Measurements from ENCODE around the gene EXOG.

Gene EXOG

GRCh38 chr3:38496131-38496910 is at the start of gene EXOG:
Gene EXOG (plus strand): TSS chr3:38496340. CDS start chr3:38496368, 28 bp downstream.
- peak; percentile 92 for DNase-seq (ENCODE audit: low read depth)

- DNase-seq (ENCODE audit: low read depth), result no peak
Measured at GRCh38 chr3:38446812-38447211, 49.3 kb upstream of the EXOG start.

GRCh38 chr3:38450853-38451252 is 45.3 kb upstream of the EXOG start:
- DNase-seq (ENCODE audit: low read depth), result no peak

- peak; percentile 53 for DNase-seq (ENCODE audit: low read depth)
Measured at GRCh38 chr3:38453075-38453912, 42.8 kb upstream of the EXOG start, which contains the start of gene ACVR2B. Gene ACVR2B (plus strand): TSS chr3:38453890. CDS start chr3:38454323, 433 bp downstream.

GRCh38 chr3:38453913-38454177 is 42.3 kb upstream of the EXOG start:
- no peak for DNase-seq (ENCODE audit: low read depth)

GRCh38 chr3:38454178-38454883 is 41.8 kb upstream of the EXOG start:
- DNase-seq (ENCODE audit: low read depth), result no peak

GRCh38 chr3:38454884-38455638 is 41.1 kb upstream of the EXOG start:
- DNase-seq (ENCODE audit: low read depth), result peak; percentile 27

GRCh38 chr3:38455639-38456430 is 40.3 kb upstream of the EXOG start:
- DNase-seq (ENCODE audit: low read depth), result no peak

GRCh38 chr3:38457111-38458003 is 38.8 kb upstream of the EXOG start:
- no peak for DNase-seq (ENCODE audit: low read depth)

GRCh38 chr3:38458796-38459498 is 37.2 kb upstream of the EXOG start:
- no peak for DNase-seq (ENCODE audit: low read depth)

- no peak for DNase-seq (ENCODE audit: low read depth)
Measured at GRCh38 chr3:38459499-38460048, 36.6 kb upstream of the EXOG start.

- DNase-seq (ENCODE audit: low read depth), result no peak
Measured at GRCh38 chr3:38460377-38461270, 35.5 kb upstream of the EXOG start.

- no peak for DNase-seq (ENCODE audit: low read depth)
Measured at GRCh38 chr3:38465588-38466154, 30.5 kb upstream of the EXOG start.

GRCh38 chr3:38468765-38469164 is 27.4 kb upstream of the EXOG start:
- DNase-seq (ENCODE audit: low read depth), result no peak

GRCh38 chr3:38469852-38470251 is 26.3 kb upstream of the EXOG start:
- DNase-seq (ENCODE audit: low read depth), result no peak

- DNase-seq (ENCODE audit: low read depth), result no peak
Measured at GRCh38 chr3:38471260-38471857, 24.8 kb upstream of the EXOG start.

- no peak for DNase-seq (ENCODE audit: low read depth)
Measured at GRCh38 chr3:38472342-38472741, 23.8 kb upstream of the EXOG start.
